K562 (cell line): ENCODE results near the gene LIMS2. TPM values are rescaled to one million over a fixed set of nuclear protein-coding genes. Genes with fewer than 3 reads are reported as not detected.
A peak's percentile ranks its signal among the peaks of the same experiment; 100 is the strongest.

Experiments
- ATAC-seq: fragments of 200-7000 bp; cut with Tn5 transposase; 3 replicates; pipeline ENCODE4 v1.9.1; 2020; ENCODE audit warnings: moderate library complexity
- BruUV-seq: library from RNA; stranded (reverse); fragments of 400-500 nt; replicated peaks from 2 replicates; lab custom pipeline; 2021; lab: Mats Ljungman, UMichigan
- CTCF ChIA-PET: fragments of 300-600 bp; formaldehyde crosslinking; extraction: SDS; loops from one replicate; lab custom pipeline; 2021; ENCODE audit warnings: low intra/inter-chr PET ratio; lab: Yijun Ruan, JAX
- POLR2A ChIA-PET: fragments of 300-600, 350-650 bp; sonication (Branson Sonifier 250); formaldehyde crosslinking; extraction: SDS; loops from one replicate; lab custom pipeline; 2021; ENCODE audit warnings: antibody characterized with exemption, inconsistent platforms; lab: Yijun Ruan, JAX
- DNase-seq, 4 experiments: peaks; one replicate each; pipeline versions ENCODE4 v3.0.0 to v3.0.0-alpha.2; 2011 to 2018; ENCODE audit warnings: low spot score in 3 of 4, mixed read lengths in 3 of 4; ENCODE audit errors: extremely low read depth in 1 of 4
- FAIRE-seq: peaks from 2 replicates; lab custom pipeline; 2011; peaks lifted over from hg19 to GRCh38; lab: Jason Lieb, UNC
- H2AFZ ChIP-seq: 2 replicates; pipeline ENCODE4 v1.6.0; 2011; ENCODE audit warnings: low read depth, low read length, control low read depth, inconsistent platforms
- H3K27ac ChIP-seq: fragments of 200-600 bp; 3 replicates; pipeline ENCODE4 v1.8.0; 2011; ENCODE audit warnings: low read depth, mild to moderate bottlenecking, control low read depth, inconsistent platforms, low read length, moderate library complexity, mixed read lengths; ENCODE audit errors: extremely low read depth
- H3K27me3 ChIP-seq, 2 experiments: fragments of 300-600 bp in 1 of 2; 2 replicates in 1 of 2; 3 replicates in 1 of 2; pipeline versions ENCODE4 v1.6.0 to v1.8.0; 2011; ENCODE audit warnings: inconsistent platforms in 2 of 2, low read length in 2 of 2, mild to moderate bottlenecking in 1 of 2, mixed read lengths in 1 of 2, moderate library complexity in 1 of 2; ENCODE audit not compliant: control insufficient read depth in 2 of 2, insufficient read depth in 2 of 2
- H3K36me3 ChIP-seq: fragments of 300-600 bp; 3 replicates; pipeline ENCODE4 v1.8.0; 2011; ENCODE audit warnings: mild to moderate bottlenecking, low read length, inconsistent platforms; ENCODE audit not compliant: control insufficient read depth, insufficient read depth
- H3K4me1 ChIP-seq, 2 experiments: fragments of 200-600 bp in 1 of 2; replicated peaks in 1 of 2; 2 replicates in 1 of 2; 3 replicates in 1 of 2; pipeline versions ENCODE4 v1.5.1 to v1.8.0; 2011; ENCODE audit warnings: inconsistent platforms in 2 of 2, low read length in 2 of 2, mild to moderate bottlenecking in 1 of 2, mixed read lengths in 1 of 2, moderate library complexity in 1 of 2; ENCODE audit not compliant: control insufficient read depth in 2 of 2, insufficient read depth in 2 of 2
- H3K4me2 ChIP-seq: 2 replicates; pipeline ENCODE4 v1.6.1; 2011; ENCODE audit warnings: low read length, control low read depth, inconsistent platforms, mixed read lengths; ENCODE audit not compliant: insufficient read depth
- H3K4me3 ChIP-seq: fragments of 200-600 bp; sonication (generic), shearing (Covaris generic); 2 replicates; pipeline ENCODE4 v1.5.1; 2016; ENCODE audit warnings: control low read depth, inconsistent platforms
- H3K79me2 ChIP-seq: fragments of 200-600 bp; 3 replicates; pipeline ENCODE4 v1.8.0; 2011; ENCODE audit warnings: low read length, inconsistent platforms; ENCODE audit not compliant: control insufficient read depth, insufficient read depth
- H3K9ac ChIP-seq, 2 experiments: 2 replicates each; pipeline versions ENCODE4 v1.6.0 to v1.6.1; 2011; ENCODE audit warnings: low read depth in 2 of 2, low read length in 2 of 2, control low read depth in 1 of 2, inconsistent platforms in 1 of 2, mild to moderate bottlenecking in 1 of 2, mixed read lengths in 1 of 2; ENCODE audit not compliant: insufficient read depth in 1 of 2
- H3K9me1 ChIP-seq: one replicate; pipeline ENCODE4 v1.6.0; 2011; ENCODE audit warnings: inconsistent platforms, mild to moderate bottlenecking, low read length, moderate library complexity; ENCODE audit not compliant: control insufficient read depth, insufficient read depth
- H3K9me3 ChIP-seq: replicated peaks from 2 replicates; pipeline ENCODE4 v1.5.1; 2011; ENCODE audit warnings: low read depth, low read length, inconsistent platforms; ENCODE audit not compliant: control insufficient read depth, insufficient read depth
- H4K20me1 ChIP-seq: replicated peaks from 2 replicates; pipeline ENCODE4 v1.6.1; 2011; ENCODE audit warnings: low read length, inconsistent platforms, mixed read lengths; ENCODE audit not compliant: control insufficient read depth, insufficient read depth
- GABPB2 ChIP-seq: fragments of 250-450 bp; sonication (Bioruptor Pico); conservative IDR thresholded peaks from 2 replicates; pipeline ENCODE4 v1.5.1; 2021; ENCODE audit warnings: mild to moderate bottlenecking
- GMEB1 ChIP-seq: fragments of 250-450 bp; sonication (Bioruptor Pico); IDR thresholded peaks from 2 replicates; pipeline ENCODE4 v1.4.0; 2020; ENCODE audit warnings: mild to moderate bottlenecking
- MCM7 ChIP-seq, 2 experiments: fragments of 450-650 bp; IDR thresholded peaks; 2 replicates each; pipeline ENCODE4 v1.6.1; 2016 to 2018
- RBM22 ChIP-seq: fragments of 200-400 bp; formaldehyde crosslinking; IDR thresholded peaks from 2 replicates; pipeline ENCODE4 v1.6.1; 2018; ENCODE audit warnings: low read length, low read depth; ENCODE audit not compliant: poor library complexity, severe bottlenecking
- WGBS: fragments of 100-300 bp; shearing (Covaris generic); methylation state at CpG from one replicate; pipeline ENCODE4 v1.1.6; 2016; ENCODE audit warnings: low coverage, mixed read lengths; ENCODE audit not compliant: insufficient coverage; ENCODE audit errors: missing lambda C conversion rate; 5-methylcytosine and 5-hydroxymethylcytosine counted together
- in situ Hi-C: fragments of 300-500 bp; cut with MboI; formaldehyde crosslinking; loops from 4 replicates; pipeline ENCODE4 v1.15.0; 2018; ENCODE audit warnings: inconsistent platforms, mixed read lengths
- intact Hi-C: fragments of 100-400 bp; cut with micrococcal nuclease; formaldehyde crosslinking; loops from 2 replicates; pipeline ENCODE4 v1.14.2; 2022
- polyA plus RNA-seq, 8 experiments: library from polyadenylated mRNA; depleted of rRNA in 4 of 8; stranded (reverse) in 5 of 8; unstranded in 3 of 8; fragments of >200 nt; fragmentation: Nextera tagmentation in 2 of 8; fragmentation: Illumina TruSeq in 1 of 8; extraction: Ambion mirVana in 2 of 8; extraction: Trizol in 1 of 8; gene quantifications; 2 replicates each; pipeline versions ENCODE4 v1.2.1 to v1.2.3, GENCODE V29; 2011 to 2014; ENCODE audit warnings: inconsistent platforms in 1 of 8, missing spikeins in 1 of 8
- total RNA-seq, 7 experiments: library from RNA; depleted of rRNA in 6 of 7; stranded (reverse); fragments of >200 nt in 6 of 7; fragmentation: Illumina TruSeq in 2 of 7; extraction: Trizol in 2 of 7; gene quantifications; 2 replicates each; pipeline versions ENCODE4 v1.2.1 to v1.2.3, GENCODE V29; 2011 to 2021; ENCODE audit warnings: low replicate concordance in 1 of 7
- TF ChIP-seq, protein P1 (sequence below): fragments of 450-650 bp; formaldehyde crosslinking; IDR thresholded peaks from 2 replicates; pipeline ENCODE4 v1.4.0; 2020; ENCODE audit warnings: mild to moderate bottlenecking, mixed read lengths
- TF ChIP-seq, protein P2 (sequence below), 3 experiments: fragments of 200-800 bp in 1 of 3; fragments of 250-450 bp in 1 of 3; fragments of 450-650 bp in 1 of 3; sonication (Bioruptor Pico) in 1 of 3; sonication (Bioruptor generic) in 1 of 3; formaldehyde crosslinking in 1 of 3; IDR thresholded peaks; 2 replicates each; pipeline versions ENCODE4 v1.6.1 to v1.8.0; 2016 to 2022; ENCODE audit warnings: mild to moderate bottlenecking in 2 of 3, missing genetic modification characterization in 2 of 3, missing compliant biosample characterization in 1 of 3, moderate library complexity in 1 of 3

The LIMS2 gene
- total and polyA plus RNA-seq, 9 of the 15 experiments (the other 6 are each of a cell fraction or from before 2014, with no cell fraction given), result 0.04 to 0.22 TPM; not detected in 7

GRCh38 chr2:127718271-127718670 is 42.9 kb upstream of the LIMS2 start:
- peaks cover 0 to 5% of the 10 kb centered on the region in 2 experiments; a peak in 1 of 5 replicates for H3K4me1 ChIP-seq
- TF ChIP-seq, protein P1, sequence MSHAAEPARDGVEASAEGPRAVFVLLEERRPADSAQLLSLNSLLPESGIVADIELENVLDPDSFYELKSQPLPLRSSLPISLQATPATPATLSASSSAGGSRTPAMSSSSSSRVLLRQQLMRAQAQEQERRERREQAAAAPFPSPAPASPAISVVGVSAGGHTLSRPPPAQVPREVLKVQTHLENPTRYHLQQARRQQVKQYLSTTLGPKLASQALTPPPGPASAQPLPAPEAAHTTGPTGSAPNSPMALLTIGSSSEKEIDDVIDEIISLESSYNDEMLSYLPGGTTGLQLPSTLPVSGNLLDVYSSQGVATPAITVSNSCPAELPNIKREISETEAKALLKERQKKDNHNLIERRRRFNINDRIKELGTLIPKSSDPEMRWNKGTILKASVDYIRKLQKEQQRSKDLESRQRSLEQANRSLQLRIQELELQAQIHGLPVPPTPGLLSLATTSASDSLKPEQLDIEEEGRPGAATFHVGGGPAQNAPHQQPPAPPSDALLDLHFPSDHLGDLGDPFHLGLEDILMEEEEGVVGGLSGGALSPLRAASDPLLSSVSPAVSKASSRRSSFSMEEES (CRISPR knock-in tag), result no peak
- intact Hi-C loops, result no loop called here
- in situ Hi-C loops, result no loop called here
- ChIA-PET POLR2A (interaction anchor here (0.7 to 1.0 kb wide), 2 partner anchors 9 to 16 kb away, joined by 3 read pairs; no protein-coding TSS in a partner anchor), CTCF (no interaction called here)
- 95% methylated on average over 4 of the region's 4 CpGs for WGBS
- no peaks in the 10 kb centered on the region for H3K9me3 ChIP-seq
- H3K79me2 ChIP-seq, result no peaks in the 10 kb centered on the region
- peaks cover 2% of the 10 kb centered on the region for H3K9me1 ChIP-seq
- BruUV-seq, result no TSS peak
- H3K9ac ChIP-seq, result no peak overlapping the region
- no peak for FAIRE-seq
- H2AFZ ChIP-seq, result no peak overlapping the region
- H3K27me3 ChIP-seq, result no peaks in the 10 kb centered on the region
- peaks cover 79% of the 10 kb centered on the region for H3K36me3 ChIP-seq
- H3K4me3 ChIP-seq, result no peak overlapping the region
- DNase-seq, result no peak
- no peak overlapping the region for H3K4me2 ChIP-seq
- H4K20me1 ChIP-seq, result no peaks in the 10 kb centered on the region
- no peak for ATAC-seq
- no peak overlapping the region for H3K27ac ChIP-seq

DNA sequence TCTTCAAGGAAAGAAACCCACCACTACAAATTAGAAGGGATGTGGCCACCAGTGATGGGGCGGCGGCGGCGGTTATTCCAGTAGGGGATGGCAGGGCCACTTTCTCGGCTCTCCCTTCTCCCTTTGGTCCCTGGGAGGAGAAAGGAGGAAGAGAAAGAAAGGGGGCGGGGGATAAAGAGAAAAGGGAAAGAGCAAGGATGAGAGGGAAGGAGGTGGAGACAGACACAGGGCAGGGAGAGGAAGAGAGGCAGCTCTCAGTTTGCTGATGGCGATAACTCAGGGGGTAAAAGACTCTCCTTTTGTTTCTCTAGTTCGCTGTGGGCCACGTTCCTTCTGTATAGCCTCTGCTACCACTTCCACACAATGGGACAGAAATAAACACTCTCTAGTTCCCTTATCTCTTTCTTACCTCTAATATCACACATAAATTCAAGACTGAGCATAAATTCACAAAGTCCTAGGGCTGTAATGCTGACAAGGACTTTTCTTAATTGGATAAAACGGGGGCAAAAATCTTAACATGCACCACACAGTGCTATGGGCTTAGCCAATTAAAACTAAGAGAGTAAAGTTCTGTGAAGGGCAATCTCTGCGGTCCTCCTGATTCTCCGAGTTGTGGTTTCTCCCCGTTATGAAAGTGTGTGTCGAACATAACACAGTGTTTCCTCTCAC is 40.6 kb upstream of the LIMS2 start:
- H3K9me3 ChIP-seq, result no peaks in the 10 kb centered on the region
- ChIA-PET POLR2A (interaction anchor here (0.7 to 1.3 kb wide), 3 partner anchors 11 to 18 kb away, joined by 3 to 4 read pairs (median 3); no protein-coding TSS in a partner anchor), CTCF (no interaction called here)
- H3K4me2 ChIP-seq, result no peak overlapping the region
- no peak overlapping the region for H2AFZ ChIP-seq
- peaks cover 69% of the 10 kb centered on the region for H3K36me3 ChIP-seq
- ATAC-seq, result no peak
- H3K9ac ChIP-seq, result no peak overlapping the region
- H3K79me2 ChIP-seq, result no peaks in the 10 kb centered on the region
- BruUV-seq, result TSS peak; percentile 21
- no peak for FAIRE-seq
- H3K27ac ChIP-seq, result no peak overlapping the region
- H3K27me3 ChIP-seq, result no peaks in the 10 kb centered on the region
- intact Hi-C loops (no loop called here), in situ Hi-C loops (no loop called here)
- H3K4me1 ChIP-seq, result peaks cover 0 to 5% of the 10 kb centered on the region in 2 experiments; a peak in 1 of 5 replicates
- no peak for DNase-seq
- 83% methylated on average over 8 of the region's 14 CpGs for WGBS
- H3K4me3 ChIP-seq, result no peak overlapping the region
- no peaks in the 10 kb centered on the region for H4K20me1 ChIP-seq
- H3K9me1 ChIP-seq, result peaks cover 2% of the 10 kb centered on the region
- TF ChIP-seq MCM7 (IDR thresholded peaks at IDR 0.05) (no peak), GMEB1 (CRISPR knock-in tag) (no peak), RBM22 (no peak), GABPB2 (CRISPR knock-in tag) (no peak)
- TF ChIP-seq, protein P2, sequence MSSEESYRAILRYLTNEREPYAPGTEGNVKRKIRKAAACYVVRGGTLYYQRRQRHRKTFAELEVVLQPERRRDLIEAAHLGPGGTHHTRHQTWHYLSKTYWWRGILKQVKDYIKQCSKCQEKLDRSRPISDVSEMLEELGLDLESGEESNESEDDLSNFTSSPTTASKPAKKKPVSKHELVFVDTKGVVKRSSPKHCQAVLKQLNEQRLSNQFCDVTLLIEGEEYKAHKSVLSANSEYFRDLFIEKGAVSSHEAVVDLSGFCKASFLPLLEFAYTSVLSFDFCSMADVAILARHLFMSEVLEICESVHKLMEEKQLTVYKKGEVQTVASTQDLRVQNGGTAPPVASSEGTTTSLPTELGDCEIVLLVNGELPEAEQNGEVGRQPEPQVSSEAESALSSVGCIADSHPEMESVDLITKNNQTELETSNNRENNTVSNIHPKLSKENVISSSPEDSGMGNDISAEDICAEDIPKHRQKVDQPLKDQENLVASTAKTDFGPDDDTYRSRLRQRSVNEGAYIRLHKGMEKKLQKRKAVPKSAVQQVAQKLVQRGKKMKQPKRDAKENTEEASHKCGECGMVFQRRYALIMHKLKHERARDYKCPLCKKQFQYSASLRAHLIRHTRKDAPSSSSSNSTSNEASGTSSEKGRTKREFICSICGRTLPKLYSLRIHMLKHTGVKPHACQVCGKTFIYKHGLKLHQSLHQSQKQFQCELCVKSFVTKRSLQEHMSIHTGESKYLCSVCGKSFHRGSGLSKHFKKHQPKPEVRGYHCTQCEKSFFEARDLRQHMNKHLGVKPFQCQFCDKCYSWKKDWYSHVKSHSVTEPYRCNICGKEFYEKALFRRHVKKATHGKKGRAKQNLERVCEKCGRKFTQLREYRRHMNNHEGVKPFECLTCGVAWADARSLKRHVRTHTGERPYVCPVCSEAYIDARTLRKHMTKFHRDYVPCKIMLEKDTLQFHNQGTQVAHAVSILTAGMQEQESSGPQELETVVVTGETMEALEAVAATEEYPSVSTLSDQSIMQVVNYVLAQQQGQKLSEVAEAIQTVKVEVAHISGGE (CRISPR knock-in tag; IDR thresholded peaks at IDR 0.05), result no peak
